HepG2 (cell line): ENCODE data around the gene DEPDC5. TPM values are rescaled to one million over a fixed set of nuclear protein-coding genes. Genes with fewer than 3 reads are reported as not detected.

Experiments used
- ATF7-NPFF ChIP-seq: sonication (generic); formaldehyde crosslinking; IDR thresholded peaks from 2 replicates; pipeline ENCODE4 v1.8.1; 2023; ENCODE audit warnings: mild to moderate bottlenecking, low read depth, missing genetic modification reagents, moderate library complexity
- BHLHE40 ChIP-seq: IDR thresholded peaks from 2 replicates; pipeline ENCODE4 v1.6.1; 2011; ENCODE audit warnings: low read length, improper control_type of control experiment
- CCAR2 ChIP-seq: fragments of 200-400 bp; formaldehyde crosslinking; optimal IDR thresholded peaks from 2 replicates; pipeline ENCODE3; 2018; ENCODE audit warnings: low read depth, mild to moderate bottlenecking, low read length, moderate library complexity
- CEBPZ ChIP-seq: IDR thresholded peaks from 2 replicates; pipeline ENCODE4 v1.6.1; 2012; ENCODE audit warnings: low read length, improper control_type of control experiment
- DNMT1 ChIP-seq: sonication (generic); formaldehyde crosslinking; IDR thresholded peaks from 2 replicates; pipeline ENCODE4 v1.5.1; 2020; ENCODE audit warnings: mild to moderate bottlenecking, missing genetic modification reagents
- GABPA ChIP-seq, 2 experiments: IDR thresholded peaks; 2 replicates each; pipeline ENCODE4 v1.6.1; 2011 to 2016; ENCODE audit warnings: low read depth in 2 of 2, low read length in 1 of 2, missing biosample characterization in 1 of 2, missing genetic modification characterization in 1 of 2
- GABPB1 ChIP-seq: IDR thresholded peaks from 2 replicates; pipeline ENCODE4 v1.6.1; 2016; ENCODE audit warnings: mild to moderate bottlenecking, missing genetic modification reagents, moderate library complexity, missing compliant biosample characterization
- HCFC1 ChIP-seq: fragments of 150-350 bp; IDR thresholded peaks from 2 replicates; pipeline ENCODE4 v1.6.1; 2014; ENCODE audit warnings: low read depth, low read length
- HMG20A ChIP-seq: IDR thresholded peaks from 2 replicates; pipeline ENCODE4 v1.6.1; 2016; ENCODE audit warnings: borderline replicate concordance
- KDM5B ChIP-seq: sonication (generic); formaldehyde crosslinking; IDR thresholded peaks from 2 replicates; pipeline ENCODE4 v1.4.0; 2020; ENCODE audit warnings: missing genetic modification reagents, mild to moderate bottlenecking, borderline replicate concordance
- KDM6A ChIP-seq: IDR thresholded peaks from 2 replicates; pipeline ENCODE4 v1.6.1; 2016; ENCODE audit warnings: low read depth
- KLF15 ChIP-seq: sonication (generic); formaldehyde crosslinking; IDR thresholded peaks from 2 replicates; pipeline ENCODE4 v1.8.1; 2023; ENCODE audit warnings: borderline replicate concordance, mild to moderate bottlenecking, inconsistent platforms, missing genetic modification reagents, mixed read lengths
- LCORL ChIP-seq, 2 experiments: fragments of 450-650 bp in 1 of 2; sonication (generic) in 1 of 2; formaldehyde crosslinking in 1 of 2; IDR thresholded peaks; 2 replicates each; pipeline versions ENCODE4 v1.5.0 to v1.6.1; 2017 to 2020; ENCODE audit warnings: antibody characterized with exemption in 1 of 2, missing genetic modification reagents in 1 of 2
- MTF1 ChIP-seq: sonication (generic); formaldehyde crosslinking; IDR thresholded peaks from 2 replicates; pipeline ENCODE4 v1.5.0; 2020; ENCODE audit warnings: missing genetic modification reagents
- NBN ChIP-seq: fragments of 450-650 bp; conservative IDR thresholded peaks from 2 replicates; pipeline ENCODE4 v1.6.1; 2017
- POGZ ChIP-seq: sonication (generic); formaldehyde crosslinking; IDR thresholded peaks from 2 replicates; pipeline ENCODE4 v1.4.0; 2020; ENCODE audit warnings: mild to moderate bottlenecking, missing genetic modification reagents
- POLR2G ChIP-seq: fragments of 200-400 bp; formaldehyde crosslinking; IDR thresholded peaks from 2 replicates; pipeline ENCODE4 v1.6.1; 2018; ENCODE audit warnings: mild to moderate bottlenecking, low read depth, low read length, moderate library complexity
- RAD51 ChIP-seq: fragments of 450-650 bp; IDR thresholded peaks from 2 replicates; pipeline ENCODE4 v1.6.1; 2016; ENCODE audit warnings: borderline replicate concordance
- SMC3 ChIP-seq: IDR thresholded peaks from 2 replicates; pipeline ENCODE4 v1.6.1; 2011; ENCODE audit warnings: low read length, improper control_type of control experiment
- YEATS4 ChIP-seq: sonication (generic); formaldehyde crosslinking; IDR thresholded peaks from 2 replicates; pipeline ENCODE4 v1.4.0; 2020; ENCODE audit warnings: missing genetic modification reagents, borderline replicate concordance
- ZNF17 ChIP-seq: sonication (generic); formaldehyde crosslinking; IDR thresholded peaks from 2 replicates; pipeline ENCODE4 v1.5.0; 2020; ENCODE audit warnings: mild to moderate bottlenecking, missing genetic modification reagents
- ZNF225 ChIP-seq: sonication (generic); formaldehyde crosslinking; IDR thresholded peaks from 2 replicates; pipeline ENCODE4 v1.4.0; 2020; ENCODE audit warnings: mild to moderate bottlenecking, missing genetic modification reagents
- ZNF446 ChIP-seq: sonication (generic); formaldehyde crosslinking; IDR thresholded peaks from 2 replicates; pipeline ENCODE4 v1.5.0; 2020; ENCODE audit warnings: mild to moderate bottlenecking, missing genetic modification reagents
- ZNF550 ChIP-seq: sonication (generic); formaldehyde crosslinking; IDR thresholded peaks from 2 replicates; pipeline ENCODE4 v1.4.0; 2020; ENCODE audit warnings: mild to moderate bottlenecking, missing genetic modification reagents, borderline replicate concordance
- ZNF672 ChIP-seq: sonication (generic); formaldehyde crosslinking; IDR thresholded peaks from 2 replicates; pipeline ENCODE4 v1.8.1; 2022; ENCODE audit warnings: missing genetic modification reagents
- ZNF704 ChIP-seq: sonication (generic); formaldehyde crosslinking; IDR thresholded peaks from 2 replicates; pipeline ENCODE4 v1.8.1; 2023; ENCODE audit warnings: mild to moderate bottlenecking, inconsistent platforms, moderate library complexity, missing genetic modification reagents, borderline replicate concordance
- ZNF850 ChIP-seq: sonication (generic); formaldehyde crosslinking; conservative IDR thresholded peaks from 2 replicates; pipeline ENCODE4 v1.9.0; 2021; ENCODE audit warnings: mild to moderate bottlenecking, missing genetic modification reagents
- ZSCAN30 ChIP-seq: sonication (generic); formaldehyde crosslinking; IDR thresholded peaks from 2 replicates; pipeline ENCODE4 v1.5.0; 2020; ENCODE audit warnings: mild to moderate bottlenecking, missing genetic modification reagents
- polyA plus RNA-seq, 8 experiments: library from polyadenylated mRNA; depleted of rRNA in 3 of 8; stranded (reverse) in 7 of 8; unstranded in 1 of 8; fragments of >200 nt; fragmentation: Illumina TruSeq in 4 of 8; extraction: Trizol in 4 of 8; gene quantifications; 2 replicates each; pipeline versions ENCODE4 v1.2.1 to v1.2.3, GENCODE V29; 2011 to 2016; ENCODE audit warnings: low read depth in 4 of 8, missing spikeins in 1 of 8, mixed read lengths in 1 of 8; ENCODE audit not compliant: insufficient read depth in 1 of 8
- total RNA-seq, 5 experiments: library from RNA; depleted of rRNA; stranded (reverse); fragments of >200 nt; fragmentation: Illumina TruSeq; extraction: Trizol; gene quantifications; 2 replicates each; pipeline ENCODE4 v1.2.3, GENCODE V29; 2016; ENCODE audit warnings: low read depth in 1 of 5

The DEPDC5 gene
- total and polyA plus RNA-seq, 2 of the 13 experiments (the other 11 are each of a cell fraction or from before 2014, with no cell fraction given) = 9.8 to 12.4 TPM

- TF ChIP-seq YEATS4 = peak; percentile 66; the same call in 1 of the 2 replicates
- TF ChIP-seq POGZ = no peak
- no peak for TF ChIP-seq ZNF704
- TF ChIP-seq RAD51 = no peak
- no peak; the same call in 1 of the 2 replicates for TF ChIP-seq ZNF225 (CRISPR knock-in tag)
- peak; percentile 72 for TF ChIP-seq GABPA (IDR thresholded peaks at IDR 0.05; ENCODE audit: low read depth, low read length)
- TF ChIP-seq GABPA (CRISPR knock-in tag; IDR thresholded peaks at IDR 0.05; ENCODE audit: low read depth) = peak; percentile 79
- TF ChIP-seq HCFC1 = peak; percentile 48; the same call in 1 of the 2 replicates
- TF ChIP-seq BHLHE40 = no peak
- no peak for TF ChIP-seq NBN
- no peak for TF ChIP-seq LCORL (IDR thresholded peaks at IDR 0.05)
- TF ChIP-seq LCORL (CRISPR knock-in tag; IDR thresholded peaks at IDR 0.05) = peak; percentile 19; the same call in 1 of the 2 replicates
- TF ChIP-seq ATF7-NPFF = peak; percentile 27; the same call in 1 of the 2 replicates
- TF ChIP-seq KDM5B = peak; percentile 77; the same call in 1 of the 2 replicates
- TF ChIP-seq ZNF550 = no peak
- TF ChIP-seq DNMT1 (CRISPR knock-in tag) = no peak
- no peak for TF ChIP-seq KLF15 (CRISPR knock-in tag)
- no peak for TF ChIP-seq SMC3
- no peak for TF ChIP-seq CEBPZ
- no peak for TF ChIP-seq HMG20A (CRISPR knock-in tag)
- no peak for TF ChIP-seq MTF1 (CRISPR knock-in tag)
- no peak for TF ChIP-seq ZNF17
- TF ChIP-seq ZNF672 (CRISPR knock-in tag) = no peak
- TF ChIP-seq ZNF446 (CRISPR knock-in tag) = no peak; the same call in 1 of the 2 replicates
- TF ChIP-seq GABPB1 = peak; percentile 94
- TF ChIP-seq ZSCAN30 (CRISPR knock-in tag) = no peak
- no peak for TF ChIP-seq KDM6A
- peak; percentile 92 for TF ChIP-seq POLR2G
- peak; percentile 12 for TF ChIP-seq CCAR2
- TF ChIP-seq ZNF850 (CRISPR knock-in tag) = no peak
Observed at GRCh38 chr22:31753634-31754501, at the start of gene DEPDC5 (continued).
